ENCODE results near the gene ISLR.

Gene ISLR

GRCh38 chr15:74130849-74131627 lies 42.5 kb upstream of the ISLR start:
- no peak for TF ChIP-seq POLR2AphosphoS5 (IDR thresholded peaks at IDR 0.05; ENCODE audit: low read depth, low read length)
- TF ChIP-seq REST (IDR thresholded peaks at IDR 0.05; ENCODE audit: insufficient read depth in 1 of 2, low read depth in 2 of 2, low read length in 2 of 2) = no peak
- TF ChIP-seq TAF1 (IDR thresholded peaks at IDR 0.05; ENCODE audit: borderline replicate concordance, insufficient read depth, low read length) = no peak
- TF ChIP-seq SIN3A (IDR thresholded peaks at IDR 0.05; ENCODE audit: borderline replicate concordance, insufficient read depth, low read length) = no peak
- TF ChIP-seq FOXP2 (optimal IDR thresholded peaks at IDR 0.05; ENCODE audit: borderline replicate concordance, extremely low read depth, extremely low read length, insufficient read depth) = no peak

- no peak for TF ChIP-seq SIN3A (IDR thresholded peaks at IDR 0.05; ENCODE audit: borderline replicate concordance, insufficient read depth, low read length)
- TF ChIP-seq TAF1 (IDR thresholded peaks at IDR 0.05; ENCODE audit: borderline replicate concordance, insufficient read depth, low read length) = no peak
- TF ChIP-seq FOXP2 (optimal IDR thresholded peaks at IDR 0.05; ENCODE audit: borderline replicate concordance, extremely low read depth, extremely low read length, insufficient read depth) = no peak
- TF ChIP-seq REST (IDR thresholded peaks at IDR 0.05; ENCODE audit: insufficient read depth in 1 of 2, low read depth in 2 of 2, low read length in 2 of 2) = no peak
- no peak for TF ChIP-seq POLR2AphosphoS5 (IDR thresholded peaks at IDR 0.05; ENCODE audit: low read depth, low read length)
Measured at GRCh38 chr15:74131628-74132413, 41.7 kb upstream of the ISLR start.

- no peak for TF ChIP-seq FOXP2 (optimal IDR thresholded peaks at IDR 0.05; ENCODE audit: borderline replicate concordance, extremely low read depth, extremely low read length, insufficient read depth)
- no peak for TF ChIP-seq POLR2AphosphoS5 (IDR thresholded peaks at IDR 0.05; ENCODE audit: low read depth, low read length)
Measured at GRCh38 chr15:74132681-74133651, 40.5 kb upstream of the ISLR start.

- TF ChIP-seq TAF1 (IDR thresholded peaks at IDR 0.05; ENCODE audit: borderline replicate concordance, insufficient read depth, low read length) = no peak
- TF ChIP-seq SIN3A (IDR thresholded peaks at IDR 0.05; ENCODE audit: borderline replicate concordance, insufficient read depth, low read length) = no peak
- no peak for TF ChIP-seq POLR2AphosphoS5 (IDR thresholded peaks at IDR 0.05; ENCODE audit: low read depth, low read length)
- no peak for TF ChIP-seq FOXP2 (optimal IDR thresholded peaks at IDR 0.05; ENCODE audit: borderline replicate concordance, extremely low read depth, extremely low read length, insufficient read depth)
- no peak for TF ChIP-seq REST (IDR thresholded peaks at IDR 0.05; ENCODE audit: insufficient read depth in 1 of 2, low read depth in 2 of 2, low read length in 2 of 2)
Measured at GRCh38 chr15:74133694-74134386, 39.7 kb upstream of the ISLR start.
